Heart left ventricle (tissue), 13 donors: ENCODE data around the gene NPAS2.

Source experiments
- CTCF ChIP-seq, 12 donors: fragments of 200-600 bp; sonication (generic) in 4 of 12; IDR thresholded peaks; one replicate each; pipeline versions ENCODE4 v1.5.0 to v1.8.0; 2018 to 2022; ENCODE audit warnings: antibody characterized with exemption in 12 of 12, mild to moderate bottlenecking in 5 of 12
- POLR2A ChIP-seq, 2 donors: fragments of 450-650 bp; IDR thresholded peaks; one replicate each; pipeline ENCODE4 v1.6.1; 2017; ENCODE audit warnings: antibody characterized with exemption in 2 of 2, mild to moderate bottlenecking in 2 of 2, moderate library complexity in 2 of 2
- donor health status: ischemic (EF 13 %, LVEDD 7.1; RV severe dilation, severe dysfunction).
- donor health status: DM: no; HTN: yes; CAD: no.
- donor health status: DM: no; HTN: no; CAD: no.
- donor health status: ischemic (EF 25% LVEDD 6.9; RV normal size, moderate dysfunction).
- donor health status: ischemic (EF 25% LVEDD 5.7; RV mildly dilated, moderate dysfunction).
- donor health status: ischemic (EF 35%, LVEDD 5.7; RV mildly dilated, moderate dysfunction).
- donor health status: nonischemic (EF 11% LVEDD 7.7; RV severe dilation, severe dysfunction).
- donor health status: DM: yes; HTN: yes; CAD: no.
- donor health status: PGD.
- donor health status: ischemic (EF 29% LVEDD 5.4; RV normal size, mild dysfunction).
- donor health status: nonischemic (EF 23%, LVEDD 6.1; RV moderate dilation, normal function).

GRCh38 chr2:101012706-101013181, 192.8 kb downstream of the NPAS2 start:
- peak; percentile 67 to 89 (median 82) for TF ChIP-seq CTCF (IDR thresholded peaks at IDR 0.05)
- TF ChIP-seq POLR2A (IDR thresholded peaks at IDR 0.05), result no peak
